T47D (cell line): ENCODE results near the gene HDAC2.
A peak's percentile ranks its signal among the peaks of the same experiment; 100 is the strongest.
"Not testable (repeated sequence)": the region's sequence is repeated elsewhere in the genome, so short reads cannot be mapped to it uniquely, and the experiment has no call there.

Experiments
- DNase-seq, 2 experiments: peaks; one replicate each; pipeline versions ENCODE4 v3.0.0 to v3.0.0-alpha.2; 2011 to 2012; ENCODE audit warnings: low read depth in 1 of 2, low spot score in 1 of 2
- JUND ChIP-seq: IDR thresholded peaks from 2 replicates; pipeline ENCODE4 v1.6.1; 2012; ENCODE audit warnings: low read depth
- in situ Hi-C: cut with HindIII; loops from 2 replicates; pipeline ENCODE4 v1.10.0; 2016; ENCODE audit warnings: low sequenced_read_pairs, low pct_unique_long_range_greater_than_20kb

Gene HDAC2

DNA sequence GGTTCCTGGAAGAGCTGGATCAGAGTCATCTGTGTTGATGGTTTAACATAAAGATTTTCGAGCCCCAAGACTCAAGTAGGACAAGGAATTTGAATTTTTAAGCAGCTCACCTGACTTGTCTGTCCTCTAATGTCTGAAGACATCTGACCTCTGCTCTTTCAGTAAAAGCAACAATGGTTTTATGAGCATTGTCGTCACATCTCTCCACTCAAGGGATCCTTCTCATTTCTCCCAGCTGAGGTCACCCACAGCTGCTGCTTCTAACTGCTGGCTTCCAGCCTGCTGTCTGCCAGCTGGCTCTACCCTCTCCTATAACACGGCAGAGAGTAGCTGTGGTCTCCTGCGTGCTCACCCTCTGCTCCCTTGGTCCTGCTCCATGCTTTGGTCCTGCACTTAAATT is 24.7 kb upstream of the HDAC2 start:
- peak in 1 of 2 experiments; percentile 25 for DNase-seq
- in situ Hi-C loops = no loop called here
- TF ChIP-seq JUND = no peak

DNA sequence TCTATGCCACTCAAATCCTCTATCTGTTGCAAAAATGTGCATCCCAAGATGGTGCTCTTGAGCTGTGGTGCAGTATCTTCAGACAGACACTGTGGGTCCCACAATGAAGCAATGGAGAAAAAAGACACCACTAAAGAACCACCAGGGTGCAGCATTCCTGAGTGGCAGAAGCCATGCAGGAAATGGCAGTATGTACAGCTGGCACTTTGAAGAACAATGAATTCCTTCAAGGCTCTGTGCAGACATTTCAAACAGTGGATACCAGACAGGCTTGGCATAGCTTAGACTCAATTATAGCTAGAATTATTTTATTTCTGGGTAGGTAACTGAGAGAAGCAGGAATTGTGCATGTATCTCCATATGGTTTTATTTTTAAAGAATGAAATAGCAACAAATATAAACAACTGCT is 24.0 kb upstream of the HDAC2 start:
- DNase-seq = peak; percentile 39 to 86
- no peak for TF ChIP-seq JUND
- in situ Hi-C loops = no loop called here

DNA sequence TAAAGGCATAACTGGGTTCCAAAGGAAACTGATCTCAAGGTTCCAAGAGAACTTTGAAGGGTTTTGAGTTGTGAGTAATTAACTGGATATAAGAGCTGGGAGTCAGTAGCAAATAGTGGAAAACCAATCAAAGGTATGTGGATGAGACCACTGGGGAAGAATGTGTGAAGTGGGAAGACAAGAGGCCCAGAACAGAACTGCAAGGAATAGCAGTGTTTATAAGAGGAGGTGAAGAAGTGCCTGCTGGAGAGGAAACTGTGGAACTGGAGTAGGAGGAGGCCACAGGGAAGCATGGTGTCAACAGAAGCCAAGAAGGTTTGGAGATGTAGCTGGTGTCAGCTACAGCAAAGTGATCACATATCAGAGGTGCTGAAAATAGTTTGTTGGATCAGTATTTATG is 18.7 kb upstream of the HDAC2 start:
- in situ Hi-C loops = no loop called here
- TF ChIP-seq JUND = no peak

DNA sequence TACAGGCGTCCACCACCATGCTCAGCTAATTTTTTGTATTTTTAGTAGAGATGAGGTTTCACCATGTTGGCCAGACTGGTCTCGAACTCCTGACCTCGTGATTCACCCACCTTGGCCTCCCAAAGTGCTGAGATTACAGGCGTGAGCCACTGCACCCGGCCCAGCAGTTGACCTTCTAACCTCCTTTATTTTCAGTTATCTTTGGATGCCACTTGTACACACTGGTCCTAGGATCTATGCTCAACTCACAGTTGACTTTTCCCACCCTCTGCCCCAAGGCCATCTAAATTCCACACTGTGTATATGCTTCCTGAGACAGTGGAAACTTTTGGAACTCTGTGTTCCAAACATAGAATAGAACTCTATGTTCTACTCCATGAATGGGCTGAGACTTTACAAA is 11.7 kb upstream of the HDAC2 start:
- DNase-seq, in situ Hi-C loops: not testable (repeated sequence)

More for the DNA sequence above, 18.7 kb upstream of the HDAC2 start:
- DNase-seq = no peak

DNA sequence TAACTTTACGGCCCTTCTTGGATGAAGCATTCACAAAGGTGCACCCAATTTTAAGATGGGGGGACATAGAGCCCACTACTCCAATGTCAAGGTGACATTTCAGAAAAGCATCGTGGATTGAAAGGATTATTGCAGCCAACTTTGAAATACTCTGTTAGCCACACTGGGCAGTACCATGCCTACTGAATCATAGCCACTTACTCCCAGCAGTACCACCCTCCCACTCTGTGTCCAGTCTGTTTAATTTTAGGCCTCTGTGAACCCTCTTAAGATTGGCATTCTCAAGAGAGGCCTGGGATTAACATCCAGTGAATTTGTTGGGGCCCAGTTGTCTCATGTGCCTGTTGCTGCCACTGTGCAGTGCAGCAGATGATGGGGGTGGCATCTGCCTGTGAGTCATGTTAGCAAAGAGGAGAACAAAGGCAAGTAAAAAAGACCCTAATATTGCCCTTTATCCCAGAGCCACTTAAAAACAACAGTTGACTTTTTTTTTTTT is 11.2 kb upstream of the HDAC2 start:
- in situ Hi-C loops = no loop called here
- TF ChIP-seq JUND = no peak
- no peak for DNase-seq

DNA sequence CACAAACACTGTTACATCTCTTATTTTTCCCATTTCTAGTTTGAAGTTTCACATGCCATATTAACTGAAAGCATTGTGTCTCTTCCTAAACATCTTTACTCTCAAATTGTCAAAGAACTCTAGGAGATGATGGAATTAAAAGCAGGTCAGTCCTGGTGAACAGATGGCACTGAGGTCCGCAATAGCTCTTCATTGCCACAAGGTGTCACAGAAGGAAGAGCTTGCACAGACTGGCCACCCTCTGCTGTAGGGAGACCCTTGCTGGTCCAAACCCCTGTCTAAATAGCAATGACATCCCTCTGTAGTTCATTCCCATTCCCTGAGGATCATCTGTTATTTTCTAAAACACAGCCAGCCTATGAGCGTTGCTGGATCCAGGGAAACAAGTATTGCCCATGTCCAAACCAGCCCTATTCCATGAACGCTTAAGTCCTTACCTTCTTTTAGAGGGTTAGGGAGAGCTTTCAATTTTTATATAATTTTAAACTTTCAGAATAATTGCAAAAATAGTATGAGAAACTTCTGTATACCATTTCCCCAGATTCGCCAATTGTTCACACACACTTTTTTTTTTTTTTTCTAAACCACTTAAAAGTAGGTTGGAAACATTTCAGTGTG is 10.1 kb upstream of the HDAC2 start:
- in situ Hi-C loops = no loop called here
- no peak for TF ChIP-seq JUND
- peak; percentile 14 to 41 for DNase-seq

DNA sequence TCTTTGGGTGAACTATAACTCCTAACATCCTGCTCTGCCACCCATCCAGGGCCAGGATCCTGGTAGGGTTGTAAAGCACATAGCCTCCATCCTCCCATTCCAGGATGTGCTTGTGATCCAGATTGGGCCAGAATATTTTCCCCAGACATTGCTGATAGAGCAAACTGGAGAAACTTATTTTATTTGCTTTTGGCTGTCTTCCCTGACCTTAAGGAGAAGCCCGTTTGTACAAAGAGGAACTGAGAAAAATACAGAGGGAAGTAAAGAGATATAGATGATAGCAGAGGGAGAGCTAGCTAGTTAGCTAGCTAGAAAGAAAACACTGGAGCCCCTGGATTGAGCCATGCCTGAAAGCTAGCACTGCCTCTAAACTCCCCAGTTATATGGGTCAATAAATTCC is 9.0 kb upstream of the HDAC2 start:
- no peak for DNase-seq
- in situ Hi-C loops = no loop called here
- TF ChIP-seq JUND = no peak

DNA sequence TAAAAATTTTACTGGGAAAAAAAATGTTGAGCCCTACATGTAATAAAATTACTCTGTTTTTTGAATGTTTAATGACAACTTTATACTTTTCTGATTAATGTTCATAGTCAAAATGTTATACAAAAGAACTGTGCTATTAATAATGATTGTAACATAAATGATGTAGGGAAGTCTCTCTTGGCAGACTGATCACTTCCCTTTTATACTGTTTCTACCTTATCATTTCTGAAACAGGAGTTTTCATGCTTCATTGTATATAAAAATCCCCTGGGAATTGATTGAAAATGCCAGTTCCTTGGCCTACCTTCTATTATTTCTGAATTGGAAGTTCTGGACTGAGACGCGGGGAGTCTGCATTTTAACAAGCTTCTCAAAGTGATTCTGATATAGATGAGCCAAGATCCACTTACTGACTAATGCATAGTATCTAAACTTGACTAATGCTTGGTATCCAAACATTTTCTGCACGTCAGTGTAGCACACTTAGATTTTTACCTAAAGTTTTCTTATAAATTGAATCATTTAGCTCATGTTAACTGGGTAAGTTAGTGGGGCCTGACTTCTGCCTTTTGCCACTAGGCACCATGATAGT is 7.2 kb upstream of the HDAC2 start:
- TF ChIP-seq JUND = no peak
- in situ Hi-C loops = no loop called here
- DNase-seq = no peak

DNA sequence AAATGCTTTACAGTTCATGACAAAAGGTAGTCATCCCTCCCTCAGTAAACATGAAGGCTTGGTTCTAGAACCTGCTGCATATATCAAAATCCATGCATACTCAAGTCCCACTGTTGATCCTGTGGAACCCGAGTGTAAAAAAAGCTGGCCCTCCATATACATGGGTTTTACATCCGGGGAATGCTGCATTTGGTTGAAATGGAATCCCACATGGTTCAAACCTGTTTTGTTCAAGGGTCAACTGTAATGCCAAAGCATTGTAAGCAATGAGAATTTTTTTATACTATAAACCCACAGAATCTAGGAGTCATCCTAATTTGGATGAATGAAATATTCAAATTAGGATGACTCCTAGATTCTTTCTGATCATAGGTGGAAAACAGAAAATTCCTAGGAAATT is 5.9 kb upstream of the HDAC2 start:
- no peak for DNase-seq
- no peak for TF ChIP-seq JUND
- in situ Hi-C loops = no loop called here

DNA sequence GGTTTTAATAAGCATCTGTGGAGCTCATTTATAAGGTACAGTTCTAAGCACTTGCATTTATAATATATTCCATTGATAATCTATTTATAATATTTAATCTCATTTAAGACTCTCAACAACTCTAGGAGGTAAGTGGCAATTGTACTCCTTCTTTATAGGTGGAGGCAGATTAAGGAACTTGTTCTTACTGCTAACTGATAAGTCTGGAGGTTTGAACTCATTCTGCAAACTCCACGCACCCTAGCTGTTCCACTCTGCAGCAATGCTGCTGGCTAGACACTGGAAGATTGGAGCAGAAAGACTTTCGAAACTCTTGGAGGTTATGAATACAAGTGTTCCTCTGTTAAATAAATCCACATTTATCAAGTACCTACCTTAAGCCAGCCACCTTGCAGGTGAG is 793 bp upstream of the HDAC2 start:
- no peak for DNase-seq
- in situ Hi-C loops = no loop called here
- no peak for TF ChIP-seq JUND

DNA sequence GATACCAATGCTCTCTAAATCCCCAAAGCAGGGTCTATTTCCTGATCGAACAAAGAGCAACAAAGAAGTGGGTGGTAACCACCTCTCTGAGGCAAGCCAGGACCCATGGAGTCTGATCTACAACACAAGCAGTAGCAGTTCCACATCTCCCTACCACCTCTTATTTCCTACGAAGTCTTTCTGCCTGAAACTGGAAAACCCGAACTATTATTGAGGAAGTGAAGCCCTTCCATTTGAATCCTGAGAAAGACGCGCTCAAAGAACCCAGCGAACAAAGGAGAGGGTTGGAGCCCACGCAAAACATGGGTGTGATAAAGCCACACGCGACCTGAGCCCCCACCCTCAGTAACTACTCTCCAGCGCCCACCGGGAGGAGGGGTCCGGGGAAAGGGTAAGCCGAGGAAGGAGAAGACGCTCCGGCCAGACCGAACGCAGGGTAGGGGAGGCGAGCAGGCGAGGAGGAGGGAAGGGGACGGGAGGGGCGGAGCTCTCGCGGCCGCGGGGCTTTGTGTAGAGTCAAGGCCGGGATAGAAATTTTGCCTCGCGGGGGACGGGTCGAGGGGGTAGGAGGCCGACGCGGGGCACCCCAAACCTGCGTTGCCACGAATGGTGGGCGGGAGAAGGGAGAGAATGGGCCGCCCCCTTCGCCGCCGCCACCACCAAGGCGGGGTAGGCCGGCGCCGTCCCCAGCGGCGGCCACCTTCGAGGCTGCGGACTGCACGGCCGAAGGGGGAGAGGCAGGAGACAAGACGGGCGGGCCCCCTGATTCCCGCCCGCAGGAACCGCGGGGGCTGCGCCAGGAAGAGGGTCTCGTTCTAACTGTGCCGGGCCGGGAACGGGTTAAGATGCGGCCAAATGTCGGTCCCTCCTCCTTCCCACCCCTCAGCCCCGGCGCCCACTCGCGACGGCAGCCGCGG is 802 bp downstream of the HDAC2 start:
- no peak for TF ChIP-seq JUND
- in situ Hi-C loops = no loop called here

DNA sequence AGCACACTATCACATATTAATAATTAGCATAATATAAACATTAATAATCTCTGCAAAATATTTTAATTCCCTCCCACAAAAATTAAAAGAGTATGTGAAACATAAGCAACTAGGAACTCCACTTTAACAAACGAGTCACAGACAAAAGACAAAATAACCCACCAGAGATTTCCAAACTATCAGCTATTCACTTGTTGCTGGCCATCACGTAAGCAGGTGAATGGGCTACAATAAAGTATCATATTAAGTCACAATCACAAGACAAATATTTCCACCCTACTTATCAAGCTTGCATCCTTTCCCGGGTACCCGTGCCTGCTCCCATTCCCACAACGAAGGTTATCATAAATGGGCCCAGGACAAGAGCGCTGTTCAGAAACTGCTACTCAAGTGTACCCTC is 2.5 kb downstream of the HDAC2 start:
- DNase-seq = no peak
- TF ChIP-seq JUND = no peak
- in situ Hi-C loops = no loop called here

More for the DNA sequence above, 802 bp downstream of the HDAC2 start:
- peak; percentile 4 to 38 for DNase-seq

DNA sequence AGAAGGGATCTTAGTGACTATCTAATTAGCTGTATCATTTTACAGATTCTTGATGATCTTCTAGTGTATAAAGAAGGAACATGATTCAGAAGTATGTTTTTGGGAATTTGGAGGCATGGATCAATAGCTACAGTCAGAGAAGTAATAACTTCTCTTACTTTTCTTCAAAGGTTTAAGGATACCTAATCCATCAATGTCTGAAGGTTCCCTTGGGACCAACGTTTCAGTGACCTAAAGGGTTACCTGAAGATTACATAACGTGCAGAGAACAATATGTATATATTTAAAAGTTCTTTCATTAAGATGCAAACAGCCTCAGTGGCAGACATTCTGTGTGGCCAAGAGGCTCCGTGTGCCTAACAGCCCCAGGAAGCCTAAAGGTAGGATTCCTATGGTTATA is 3.2 kb downstream of the HDAC2 start:
- no peak for DNase-seq
- no peak for TF ChIP-seq JUND
- in situ Hi-C loops = no loop called here

DNA sequence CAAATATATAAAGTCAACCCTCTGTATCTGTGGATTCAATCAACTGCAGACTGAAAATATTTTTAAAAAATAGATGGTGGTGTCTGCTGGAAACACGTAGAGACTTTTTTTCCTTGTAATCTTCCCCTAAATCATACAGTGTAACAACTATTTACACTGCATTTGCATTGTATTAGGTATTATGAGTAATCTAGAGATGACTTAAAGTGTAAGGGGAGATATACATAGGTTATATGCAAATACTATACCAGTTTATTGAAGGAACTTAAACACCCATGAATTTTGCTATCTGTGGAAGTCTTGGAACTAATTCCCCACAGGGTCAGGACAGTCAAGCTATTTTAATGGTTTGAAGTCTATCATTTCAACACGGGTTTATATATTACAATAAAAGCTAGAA is 10.2 kb downstream of the HDAC2 start:
- no peak for DNase-seq
- TF ChIP-seq JUND = no peak
- in situ Hi-C loops = no loop called here
